IPS-18a (cell line): ENCODE results near the gene IPCEF1.
"Not testable (repeated sequence)": the region's sequence is repeated elsewhere in the genome, so short reads cannot be mapped to it uniquely, and the experiment has no call there.

Source experiments
- H3K27ac ChIP-seq: one replicate; pipeline ENCODE4 v1.5.1; 2013; ENCODE audit warnings: low read length
- H3K27me3 ChIP-seq: one replicate; pipeline ENCODE4 v1.6.1; 2013; ENCODE audit warnings: mild to moderate bottlenecking, low read length; ENCODE audit not compliant: control insufficient read depth, insufficient read depth
- H3K36me3 ChIP-seq: one replicate; pipeline ENCODE4 v1.6.1; 2013; ENCODE audit warnings: low read depth, low read length; ENCODE audit not compliant: control insufficient read depth
- H3K4me1 ChIP-seq: one replicate; pipeline ENCODE4 v1.6.1; 2013; ENCODE audit warnings: low read depth, low read length; ENCODE audit not compliant: control insufficient read depth
- H3K4me3 ChIP-seq: one replicate; pipeline ENCODE4 v1.5.1; 2013; ENCODE audit warnings: low read length
- H3K9ac ChIP-seq: one replicate; pipeline ENCODE4 v1.6.1; 2013; ENCODE audit warnings: mild to moderate bottlenecking, low read length, moderate library complexity
- H3K9me3 ChIP-seq: one replicate; pipeline ENCODE4 v1.6.1; 2013; ENCODE audit warnings: low read depth, low read length; ENCODE audit not compliant: control insufficient read depth

IPCEF1 gene

DNA sequence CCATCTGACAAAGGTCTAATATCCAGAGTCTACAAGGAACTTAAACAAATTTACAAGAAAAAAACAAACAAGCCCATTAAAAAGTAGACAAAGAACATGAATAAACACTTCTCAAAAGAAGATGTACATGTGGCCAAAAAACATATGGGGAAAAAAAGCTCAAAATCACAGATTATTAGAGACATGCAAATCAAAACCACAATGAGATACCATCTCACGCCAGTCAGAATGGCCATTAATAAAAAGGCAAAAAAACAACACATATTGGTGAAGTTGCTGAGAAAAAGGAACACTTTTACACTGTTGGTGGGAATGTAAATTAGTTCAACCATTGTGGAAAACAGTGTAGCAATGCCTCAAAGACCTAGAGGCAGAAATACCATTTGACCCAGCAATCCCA, 29.3 kb downstream of the IPCEF1 start:
- not testable (repeated sequence) for H3K4me1 ChIP-seq, H3K9me3 ChIP-seq, H3K36me3 ChIP-seq, H3K27ac ChIP-seq, H3K27me3 ChIP-seq, H3K4me3 ChIP-seq, H3K9ac ChIP-seq

DNA sequence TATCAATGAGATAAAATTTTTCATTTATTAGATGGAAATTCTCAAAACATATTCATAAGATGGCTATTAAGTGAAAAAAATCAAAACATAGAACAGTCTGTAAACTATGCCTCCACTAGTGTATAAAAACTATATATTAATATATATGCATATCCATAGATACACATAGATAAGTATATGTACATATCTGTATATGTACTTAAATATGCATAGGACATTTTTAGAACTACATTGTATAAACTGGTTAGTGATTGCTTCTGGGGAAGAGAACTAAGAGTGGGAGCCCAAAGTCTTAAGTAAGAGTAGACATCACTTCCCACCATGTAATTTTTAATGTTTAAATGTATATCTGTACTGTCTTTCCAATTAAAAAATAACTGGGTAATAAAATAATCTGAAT, 31.5 kb downstream of the IPCEF1 start:
- Histone ChIP-seq H3K4me1 (peaks cover 3% of the 10 kb centered on the region), H3K9ac (no peak overlapping the region), H3K4me3 (no peak overlapping the region), H3K27ac (no peak overlapping the region), H3K27me3 (no peaks in the 10 kb centered on the region), H3K9me3 (no peaks in the 10 kb centered on the region), H3K36me3 (no peaks in the 10 kb centered on the region)

DNA sequence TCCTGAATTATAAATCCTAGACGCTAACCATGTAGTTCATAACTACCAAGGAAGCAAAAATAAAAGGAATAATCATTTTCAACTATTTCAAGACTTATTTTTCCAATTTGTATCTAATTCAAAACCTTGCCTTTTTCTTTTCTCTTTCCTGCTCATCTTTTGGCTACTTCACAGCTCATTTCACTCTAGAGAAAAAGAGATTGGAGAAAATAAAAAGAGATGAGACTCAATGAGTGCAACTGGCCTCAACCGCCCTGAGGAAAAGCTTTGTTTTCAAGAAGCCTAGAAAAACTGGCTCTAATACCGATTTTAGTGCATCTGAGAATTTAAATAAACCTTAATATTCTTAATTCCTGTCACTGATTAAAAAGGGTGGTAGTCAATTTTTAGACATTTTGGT, 36.4 kb downstream of the IPCEF1 start:
- Histone ChIP-seq H3K36me3 (no peaks in the 10 kb centered on the region), H3K27ac (no peak overlapping the region), H3K27me3 (no peaks in the 10 kb centered on the region), H3K4me3 (no peak overlapping the region), H3K9ac (no peak overlapping the region), H3K4me1 (no peaks in the 10 kb centered on the region), H3K9me3 (no peaks in the 10 kb centered on the region)

DNA sequence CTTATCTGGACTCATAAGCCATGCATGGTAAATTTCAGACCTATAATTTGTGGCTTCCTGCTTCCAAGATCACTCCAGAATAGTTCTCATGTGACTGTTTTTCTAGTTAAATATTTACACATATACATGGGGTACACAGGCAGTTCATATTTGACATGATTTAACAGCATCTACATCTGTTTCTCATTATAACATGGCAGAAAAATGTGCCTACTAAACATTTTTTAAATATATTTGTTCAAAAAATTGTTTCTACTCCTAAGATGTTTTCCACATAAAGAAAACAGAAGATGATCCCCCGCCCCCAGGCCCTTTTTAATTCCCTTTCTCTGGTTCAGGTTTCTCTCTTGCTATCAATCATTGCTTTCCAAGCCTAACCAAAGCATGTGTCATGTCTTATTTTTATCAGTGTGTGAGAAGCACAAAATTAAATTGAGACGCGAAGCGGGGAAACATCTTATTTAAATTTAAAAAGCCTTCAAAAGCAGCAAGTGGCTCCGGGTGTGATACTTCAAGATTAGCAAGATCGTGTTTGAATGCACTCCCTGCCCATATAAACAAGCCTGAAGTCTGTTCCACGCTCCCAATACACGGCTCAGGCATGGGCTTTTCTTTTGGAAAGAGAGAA, 37.3 kb downstream of the IPCEF1 start:
- no peak overlapping the region for H3K4me3 ChIP-seq
- H3K9ac ChIP-seq = no peak overlapping the region
- H3K36me3 ChIP-seq = no peaks in the 10 kb centered on the region
- H3K27ac ChIP-seq = no peak overlapping the region
- no peaks in the 10 kb centered on the region for H3K9me3 ChIP-seq
- no peaks in the 10 kb centered on the region for H3K27me3 ChIP-seq
- H3K4me1 ChIP-seq = no peaks in the 10 kb centered on the region

DNA sequence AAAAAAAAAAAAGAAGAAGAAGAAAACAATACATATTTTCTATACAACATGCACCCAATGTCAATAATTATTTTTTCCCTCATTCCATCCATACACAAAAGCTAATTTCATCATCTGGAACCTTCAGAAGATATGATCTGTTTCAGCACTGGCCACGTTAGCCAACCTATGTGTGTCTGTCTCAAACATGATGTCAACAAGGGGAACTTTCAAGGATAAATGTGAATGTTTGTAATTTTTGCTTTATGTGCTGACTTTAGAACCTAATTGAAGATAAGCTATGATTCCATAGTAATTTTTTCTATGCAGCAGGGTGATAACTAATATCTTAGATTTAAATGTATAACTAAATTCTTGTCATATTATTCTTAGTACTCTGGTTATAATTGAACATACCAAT, 37.9 kb downstream of the IPCEF1 start:
- Histone ChIP-seq H3K4me1 (no peaks in the 10 kb centered on the region), H3K9me3 (no peaks in the 10 kb centered on the region), H3K27me3 (no peaks in the 10 kb centered on the region), H3K27ac (no peak overlapping the region), H3K4me3 (no peak overlapping the region), H3K9ac (no peak overlapping the region), H3K36me3 (no peaks in the 10 kb centered on the region)

DNA sequence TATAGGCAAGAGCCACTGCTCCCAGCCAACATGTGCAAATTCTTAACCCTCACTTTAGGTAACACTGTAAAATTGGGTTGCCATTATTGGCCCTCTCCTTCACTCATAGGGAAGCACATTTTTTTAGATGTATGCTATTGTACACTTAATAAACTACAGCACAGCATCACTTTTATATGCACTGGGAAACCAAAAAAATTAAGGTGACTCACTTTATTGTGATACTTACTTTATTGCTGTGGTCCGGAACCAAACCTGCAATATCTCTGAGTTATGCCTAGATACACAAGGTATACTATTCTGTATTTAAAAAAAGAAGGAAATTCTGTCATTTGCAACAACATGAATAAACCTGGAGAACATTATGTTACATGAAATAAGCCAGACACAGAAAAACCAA, 40.5 kb downstream of the IPCEF1 start:
- H3K36me3 ChIP-seq = no peaks in the 10 kb centered on the region
- H3K4me3 ChIP-seq = no peak overlapping the region
- H3K9me3 ChIP-seq = no peaks in the 10 kb centered on the region
- H3K27ac ChIP-seq = no peak overlapping the region
- H3K9ac ChIP-seq = no peak overlapping the region
- no peaks in the 10 kb centered on the region for H3K4me1 ChIP-seq
- no peaks in the 10 kb centered on the region for H3K27me3 ChIP-seq

DNA sequence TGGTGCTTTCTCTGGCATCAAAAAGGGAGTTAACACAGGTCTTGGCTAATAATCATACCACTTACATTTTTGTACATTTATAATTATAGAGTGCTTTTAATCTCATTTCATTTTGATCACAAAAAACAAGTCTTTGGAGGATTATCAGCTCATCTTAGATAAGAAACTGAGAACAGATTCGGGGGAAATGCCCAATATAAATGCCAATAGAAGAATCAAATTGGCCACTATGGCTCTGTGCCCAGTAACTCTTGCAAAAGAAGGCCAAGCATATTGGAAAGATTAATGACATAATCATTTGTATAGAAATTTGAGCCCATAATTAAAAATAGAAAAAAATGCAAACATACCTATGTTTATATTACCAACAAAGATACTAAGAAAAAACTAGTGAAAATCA, 42.5 kb downstream of the IPCEF1 start:
- Histone ChIP-seq H3K9me3 (no peaks in the 10 kb centered on the region), H3K27ac (no peak overlapping the region), H3K36me3 (no peaks in the 10 kb centered on the region), H3K4me1 (no peaks in the 10 kb centered on the region), H3K27me3 (no peaks in the 10 kb centered on the region), H3K4me3 (no peak overlapping the region), H3K9ac (no peak overlapping the region)

DNA sequence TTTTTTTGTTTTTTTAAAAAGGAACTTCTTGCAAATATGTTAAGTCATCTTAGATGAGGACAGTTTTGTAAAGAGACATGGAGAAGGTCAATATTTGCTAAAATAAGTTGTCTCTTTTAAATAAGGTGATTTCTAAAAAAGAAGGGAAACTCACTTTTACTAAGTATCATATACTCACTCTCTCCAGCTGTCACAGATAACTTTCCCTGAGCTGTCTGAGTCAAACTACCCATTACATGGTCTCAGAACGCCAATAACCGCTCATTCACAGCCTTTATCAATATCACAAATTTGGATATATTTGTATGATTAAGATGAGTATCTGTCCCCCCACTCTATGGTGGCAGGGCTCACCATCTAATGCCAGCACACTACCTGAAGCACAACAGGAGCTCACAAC, 47.6 kb downstream of the IPCEF1 start:
- no peak overlapping the region for H3K9ac ChIP-seq
- no peak overlapping the region for H3K27ac ChIP-seq
- no peaks in the 10 kb centered on the region for H3K27me3 ChIP-seq
- no peaks in the 10 kb centered on the region for H3K4me1 ChIP-seq
- no peaks in the 10 kb centered on the region for H3K9me3 ChIP-seq
- H3K4me3 ChIP-seq = no peak overlapping the region
- no peaks in the 10 kb centered on the region for H3K36me3 ChIP-seq

DNA sequence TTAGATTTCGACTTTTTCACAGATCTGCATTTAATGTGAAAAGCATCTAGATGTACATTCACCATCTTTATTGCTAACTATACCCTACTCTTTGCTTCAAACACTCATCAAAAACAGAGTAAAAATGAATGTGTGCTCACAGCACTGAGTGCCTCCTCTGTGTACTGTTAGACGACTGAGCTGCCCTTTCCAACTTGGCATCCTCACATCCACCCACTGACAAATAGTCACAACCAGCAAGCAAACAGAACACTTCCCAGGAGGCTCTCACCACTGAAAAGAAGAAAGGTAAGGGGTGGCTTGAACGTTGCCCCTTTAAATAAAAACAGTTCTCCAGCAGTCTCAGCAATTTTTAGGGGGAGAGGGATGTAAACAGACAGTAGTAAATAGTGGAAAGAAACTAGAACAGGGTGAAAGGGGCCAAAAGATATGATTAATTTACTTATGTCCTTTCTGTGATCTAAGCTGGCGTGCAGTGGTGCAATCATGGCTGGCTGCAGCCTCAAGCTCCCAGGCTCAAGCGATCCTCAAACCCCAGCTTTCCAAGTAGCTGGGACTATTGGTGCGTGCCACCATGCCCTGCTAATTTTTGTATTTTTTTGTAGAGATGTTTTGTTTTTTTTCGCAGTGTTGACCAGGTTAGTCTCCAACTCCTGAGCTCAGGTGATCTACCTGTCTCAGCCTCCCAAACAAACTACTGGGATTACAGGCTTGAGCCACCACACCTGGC, 48.7 kb downstream of the IPCEF1 start:
- Histone ChIP-seq H3K4me1 (no peaks in the 10 kb centered on the region), H3K27ac (no peak overlapping the region), H3K36me3 (no peaks in the 10 kb centered on the region), H3K4me3 (no peak overlapping the region), H3K9me3 (no peaks in the 10 kb centered on the region), H3K27me3 (no peaks in the 10 kb centered on the region), H3K9ac (no peak overlapping the region)

DNA sequence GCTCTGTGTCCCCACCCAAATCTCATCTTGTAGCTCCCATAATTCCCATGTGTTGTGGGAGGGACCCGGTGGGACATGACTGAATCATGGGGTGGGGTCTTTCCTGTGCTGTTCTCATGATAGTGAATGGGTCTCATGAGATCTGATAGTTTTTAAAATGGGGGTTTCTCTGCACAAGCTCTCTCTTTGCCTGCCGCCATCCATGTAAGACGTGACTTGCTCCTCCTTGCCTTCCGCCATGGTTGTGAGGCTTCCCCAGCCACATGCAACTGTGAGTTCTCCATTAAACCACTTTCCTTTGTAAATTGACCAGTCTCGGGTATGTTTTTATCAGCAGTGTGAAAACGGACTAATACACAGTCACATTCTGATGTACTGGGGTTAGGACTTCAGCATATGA, 49.5 kb downstream of the IPCEF1 start:
- H3K4me1 ChIP-seq, H3K36me3 ChIP-seq: not testable (repeated sequence)

DNA sequence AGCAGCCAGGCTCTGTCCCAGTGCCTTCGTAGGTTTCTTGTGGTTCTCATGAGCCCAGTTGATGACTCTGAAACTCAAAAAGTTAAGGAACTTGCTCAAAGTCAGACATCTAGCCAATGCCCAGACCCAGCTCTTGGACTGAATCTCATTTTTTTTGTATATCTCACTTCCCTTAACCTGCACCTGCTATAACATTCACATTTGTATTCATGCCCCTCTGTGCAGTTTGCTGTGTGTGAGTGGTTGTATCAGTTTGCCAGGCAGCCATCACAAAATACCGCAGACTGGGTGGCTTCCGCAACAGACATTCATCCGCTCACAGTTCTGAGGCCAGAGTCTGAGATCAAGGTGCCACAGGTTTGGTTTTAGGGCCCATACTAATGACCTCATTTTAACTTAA, 49.9 kb downstream of the IPCEF1 start:
- H3K4me3 ChIP-seq = no peak overlapping the region
- H3K4me1 ChIP-seq = no peaks in the 10 kb centered on the region
- no peaks in the 10 kb centered on the region for H3K9me3 ChIP-seq
- no peaks in the 10 kb centered on the region for H3K27me3 ChIP-seq
- no peaks in the 10 kb centered on the region for H3K36me3 ChIP-seq
- no peak overlapping the region for H3K27ac ChIP-seq
- no peak overlapping the region for H3K9ac ChIP-seq

More for the DNA sequence above, 49.5 kb downstream of the IPCEF1 start:
- not testable (repeated sequence) for H3K9me3 ChIP-seq, H3K27me3 ChIP-seq, H3K4me3 ChIP-seq, H3K9ac ChIP-seq, H3K27ac ChIP-seq

DNA sequence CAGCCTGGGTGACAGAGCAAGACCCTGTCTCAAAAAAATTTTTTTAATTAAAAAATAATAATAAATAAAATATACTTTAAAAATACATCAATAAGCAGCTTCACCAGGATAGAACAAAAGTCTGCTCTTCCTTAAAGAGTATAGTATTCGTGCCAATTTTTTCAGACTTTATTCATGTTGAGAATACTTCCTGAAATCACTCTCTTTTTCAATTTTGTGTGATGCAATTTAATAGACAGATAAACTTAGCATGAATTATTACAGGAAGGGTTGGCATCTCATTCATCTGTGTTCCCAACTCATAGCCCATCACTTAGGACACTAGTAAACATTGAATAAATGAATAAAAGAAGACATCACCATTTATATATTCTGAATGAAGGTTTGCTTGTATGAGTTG, 52.4 kb downstream of the IPCEF1 start:
- H3K4me3 ChIP-seq = no peak overlapping the region
- H3K27me3 ChIP-seq = no peaks in the 10 kb centered on the region
- H3K9me3 ChIP-seq = no peaks in the 10 kb centered on the region
- H3K27ac ChIP-seq = no peak overlapping the region
- no peak overlapping the region for H3K9ac ChIP-seq
- H3K4me1 ChIP-seq = no peaks in the 10 kb centered on the region
- H3K36me3 ChIP-seq = no peaks in the 10 kb centered on the region
